Thyroid gland (tissue), 4 donors: Measurements from ENCODE around the gene PLG.

ENCODE experiments used
- CTCF ChIP-seq, 6 experiments: fragments of 200-600 bp in 3 of 6; fragments of 450-650 bp in 3 of 6; sonication (generic) in 3 of 6; IDR thresholded peaks; one replicate each; pipeline ENCODE4 v1.5.1; 2016 to 2019; ENCODE audit warnings: antibody characterized with exemption in 6 of 6, mild to moderate bottlenecking in 2 of 6, inconsistent platforms in 1 of 6, moderate library complexity in 1 of 6
- POLR2A ChIP-seq, 2 donors: fragments of 450-650 bp; IDR thresholded peaks; one replicate each; pipeline ENCODE4 v1.6.1; 2017; ENCODE audit warnings: antibody characterized with exemption in 2 of 2, mild to moderate bottlenecking in 2 of 2, moderate library complexity in 1 of 2

- TF ChIP-seq CTCF (IDR thresholded peaks at IDR 0.05) = no peak
- TF ChIP-seq POLR2A (IDR thresholded peaks at IDR 0.05) = no peak
Observed at GRCh38 chr6:160678744-160679401, 23.2 kb upstream of the PLG start.
